Tibial nerve (tissue), 4 donors: ENCODE data around the gene SNX18. TPM values are rescaled to one million over a fixed set of nuclear protein-coding genes. Genes with fewer than 3 reads are reported as not detected.

ENCODE experiments used
- DNase-seq, 2 donors: peaks; one replicate each; pipeline ENCODE4 v3.0.0-alpha.2; 2019; ENCODE audit warnings: low spot score in 2 of 2
- H3K27ac ChIP-seq, 4 donors: fragments of 200-600 bp; sonication (generic) in 3 of 4; one replicate each; pipeline ENCODE4 v1.5.1; 2017 to 2019; ENCODE audit warnings: mild to moderate bottlenecking in 1 of 4
- H3K27me3 ChIP-seq, 2 donors: fragments of 200-600 bp; sonication (generic) in 1 of 2; one replicate each; pipeline versions ENCODE4 v1.5.1 to v1.6.0; 2017 to 2019
- H3K36me3 ChIP-seq, 3 donors: fragments of 200-600 bp; sonication (generic); one replicate each; pipeline ENCODE4 v1.5.1; 2018 to 2019
- H3K4me1 ChIP-seq, 4 donors: fragments of 200-600 bp; sonication (generic) in 3 of 4; one replicate each; pipeline ENCODE4 v1.5.1; 2017 to 2019
- H3K4me3 ChIP-seq, 4 donors: fragments of 200-600 bp; sonication (generic) in 3 of 4; one replicate each; pipeline ENCODE4 v1.5.1; 2017 to 2019; ENCODE audit warnings: mild to moderate bottlenecking in 1 of 4, moderate library complexity in 1 of 4
- H3K9me3 ChIP-seq, 4 donors: fragments of 200-600 bp; sonication (generic) in 3 of 4; one replicate each; pipeline ENCODE4 v1.5.1; 2017 to 2019
- EP300 ChIP-seq, 2 donors: sonication (generic); formaldehyde crosslinking; IDR thresholded peaks; one replicate each; pipeline ENCODE4 v1.6.1; 2017; ENCODE audit warnings: antibody characterized with exemption in 2 of 2, mild to moderate bottlenecking in 1 of 2
- POLR2A ChIP-seq, 2 donors: fragments of 450-650 bp; IDR thresholded peaks; one replicate each; pipeline ENCODE4 v1.6.1; 2017; ENCODE audit warnings: antibody characterized with exemption in 2 of 2, mild to moderate bottlenecking in 2 of 2, moderate library complexity in 2 of 2
- WGBS, 2 donors: methylation state at CpG; one replicate each; pipeline ENCODE4 v1.1.5; 2018; 5-methylcytosine and 5-hydroxymethylcytosine counted together
- total RNA-seq, 4 donors: library from RNA; depleted of rRNA; stranded (reverse); fragments of >200 nt; gene quantifications; one replicate each; pipeline ENCODE4 v1.1.0, GENCODE V29; 2016
- TF ChIP-seq, protein P1 (sequence below), 5 experiments: fragments of 200-600 bp in 3 of 5; fragments of 450-650 bp in 2 of 5; sonication (generic) in 3 of 5; IDR thresholded peaks; one replicate each; pipeline ENCODE4 v1.5.1; 2016 to 2019; ENCODE audit warnings: antibody characterized with exemption in 5 of 5, mild to moderate bottlenecking in 3 of 5, moderate library complexity in 2 of 5

The SNX18 gene, protein sequence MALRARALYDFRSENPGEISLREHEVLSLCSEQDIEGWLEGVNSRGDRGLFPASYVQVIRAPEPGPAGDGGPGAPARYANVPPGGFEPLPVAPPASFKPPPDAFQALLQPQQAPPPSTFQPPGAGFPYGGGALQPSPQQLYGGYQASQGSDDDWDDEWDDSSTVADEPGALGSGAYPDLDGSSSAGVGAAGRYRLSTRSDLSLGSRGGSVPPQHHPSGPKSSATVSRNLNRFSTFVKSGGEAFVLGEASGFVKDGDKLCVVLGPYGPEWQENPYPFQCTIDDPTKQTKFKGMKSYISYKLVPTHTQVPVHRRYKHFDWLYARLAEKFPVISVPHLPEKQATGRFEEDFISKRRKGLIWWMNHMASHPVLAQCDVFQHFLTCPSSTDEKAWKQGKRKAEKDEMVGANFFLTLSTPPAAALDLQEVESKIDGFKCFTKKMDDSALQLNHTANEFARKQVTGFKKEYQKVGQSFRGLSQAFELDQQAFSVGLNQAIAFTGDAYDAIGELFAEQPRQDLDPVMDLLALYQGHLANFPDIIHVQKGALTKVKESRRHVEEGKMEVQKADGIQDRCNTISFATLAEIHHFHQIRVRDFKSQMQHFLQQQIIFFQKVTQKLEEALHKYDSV
- total RNA-seq, result 10 to 100 TPM; 39.3 to 61.5 (median 45.6) TPM

- WGBS, 2 donors, result 0% methylated on average over 29 to 73 of the region's 88 CpGs
- H3K4me3 ChIP-seq, result peak within 1 kb of the TSS; percentile 68 to 98 (median 78)
- peak; percentile 78 to 79 for DNase-seq
- no peaks in the 10 kb centered on the region for H3K27me3 ChIP-seq
- no peaks in the 10 kb centered on the region for H3K36me3 ChIP-seq
- H3K27ac ChIP-seq, result peak within 1 kb of the TSS; percentile 66 to 93 (median 90)
- TF ChIP-seq POLR2A (IDR thresholded peaks at IDR 0.05) (peak; percentile 79 to 83), EP300 (IDR thresholded peaks at IDR 0.05) (peak in 1 of 2 donors; percentile 78)
- TF ChIP-seq, protein P1, sequence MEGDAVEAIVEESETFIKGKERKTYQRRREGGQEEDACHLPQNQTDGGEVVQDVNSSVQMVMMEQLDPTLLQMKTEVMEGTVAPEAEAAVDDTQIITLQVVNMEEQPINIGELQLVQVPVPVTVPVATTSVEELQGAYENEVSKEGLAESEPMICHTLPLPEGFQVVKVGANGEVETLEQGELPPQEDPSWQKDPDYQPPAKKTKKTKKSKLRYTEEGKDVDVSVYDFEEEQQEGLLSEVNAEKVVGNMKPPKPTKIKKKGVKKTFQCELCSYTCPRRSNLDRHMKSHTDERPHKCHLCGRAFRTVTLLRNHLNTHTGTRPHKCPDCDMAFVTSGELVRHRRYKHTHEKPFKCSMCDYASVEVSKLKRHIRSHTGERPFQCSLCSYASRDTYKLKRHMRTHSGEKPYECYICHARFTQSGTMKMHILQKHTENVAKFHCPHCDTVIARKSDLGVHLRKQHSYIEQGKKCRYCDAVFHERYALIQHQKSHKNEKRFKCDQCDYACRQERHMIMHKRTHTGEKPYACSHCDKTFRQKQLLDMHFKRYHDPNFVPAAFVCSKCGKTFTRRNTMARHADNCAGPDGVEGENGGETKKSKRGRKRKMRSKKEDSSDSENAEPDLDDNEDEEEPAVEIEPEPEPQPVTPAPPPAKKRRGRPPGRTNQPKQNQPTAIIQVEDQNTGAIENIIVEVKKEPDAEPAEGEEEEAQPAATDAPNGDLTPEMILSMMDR (IDR thresholded peaks at IDR 0.05), result peak; percentile 97 to 99 (median 99)
- H3K4me1 ChIP-seq, result peaks cover 0 to 66% (median 35%) of the 10 kb centered on the region in 4 donors
- H3K9me3 ChIP-seq, result no peaks in the 10 kb centered on the region
Observed at GRCh38 chr5:54517512-54518145, at the start of gene SNX18. Gene SNX18, plus strand, starts transcription at chr5:54517759. Its CDS starts 194 bp downstream, at chr5:54517953.

DNA sequence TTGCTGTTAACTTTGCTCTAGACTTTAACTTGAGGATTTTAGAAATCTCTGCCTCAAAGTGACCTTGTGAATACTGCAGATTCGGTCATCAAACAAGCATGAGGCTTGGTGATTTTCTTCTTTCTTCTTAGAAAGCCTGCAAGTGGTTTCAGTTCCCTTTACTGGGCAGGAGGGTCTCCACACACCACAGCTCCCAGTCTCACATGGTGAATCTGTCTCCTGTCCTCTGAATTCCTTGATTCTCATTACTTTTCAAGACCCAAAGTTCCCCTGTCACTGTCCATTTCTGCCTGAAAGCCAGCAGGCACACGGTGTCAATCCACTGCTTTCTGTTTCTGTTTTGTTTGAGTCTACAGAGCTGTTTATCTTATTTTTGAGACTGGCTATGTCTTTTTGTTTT is 47.9 kb upstream of the SNX18 start:
- H3K27me3 ChIP-seq, result no peaks in the 10 kb centered on the region
- no peaks in the 10 kb centered on the region for H3K9me3 ChIP-seq
- H3K27ac ChIP-seq, result peak overlapping the region in 2 of 4 donors; percentile 20 to 51
- peak overlapping the region in 2 of 4 donors; percentile 5 to 16 for H3K4me3 ChIP-seq
- H3K4me1 ChIP-seq, result peaks cover 0 to 13% (median 4%) of the 10 kb centered on the region in 4 donors
- no peak for DNase-seq
- no peaks in the 10 kb centered on the region for H3K36me3 ChIP-seq
- TF ChIP-seq, protein P1 (IDR thresholded peaks at IDR 0.05), result no peak
- TF ChIP-seq POLR2A (IDR thresholded peaks at IDR 0.05) (no peak), EP300 (IDR thresholded peaks at IDR 0.05) (no peak)
- WGBS, 2 donors, result 23 to 24% methylated on average over 2 of the region's 2 CpGs

DNA sequence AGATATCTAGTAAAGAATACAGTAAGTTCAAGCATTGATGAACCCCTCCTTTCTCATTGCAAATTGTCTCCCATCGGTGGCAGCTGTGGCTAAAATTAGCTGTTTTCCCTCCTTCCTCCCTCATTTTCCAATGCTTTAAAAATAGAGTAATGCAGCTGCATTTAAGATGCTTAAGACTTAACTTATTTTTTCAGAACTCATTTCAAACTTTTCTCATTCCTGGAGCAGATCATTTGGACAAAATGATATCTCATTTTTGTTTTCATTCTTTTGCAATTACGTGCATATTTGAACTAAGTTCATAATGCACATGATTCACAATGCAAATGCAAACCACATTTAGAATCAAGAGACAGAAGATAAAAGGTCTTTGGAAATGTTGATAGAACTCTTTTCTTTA is 47.4 kb upstream of the SNX18 start:
- DNase-seq, result no peak
- WGBS, 2 donors, result 22 to 24% methylated on average over 2 of the region's 2 CpGs

GRCh38 chr5:54470677-54471076 is 46.9 kb upstream of the SNX18 start:
- WGBS, 2 donors, result 11 to 24% methylated on average over 1 of the region's 1 CpG
- H3K27ac ChIP-seq, result no peak overlapping the region

More for the DNA sequence above, 47.4 kb upstream of the SNX18 start:
- Histone ChIP-seq H3K4me3 (peak overlapping the region in 2 of 4 donors; percentile 5 to 16), H3K27me3 (no peaks in the 10 kb centered on the region), H3K36me3 (no peaks in the 10 kb centered on the region), H3K4me1 (peaks cover 0 to 13% (median 4%) of the 10 kb centered on the region in 4 donors), H3K27ac (peak overlapping the region in 1 of 4 donors; percentile 20), H3K9me3 (no peaks in the 10 kb centered on the region)
- TF ChIP-seq POLR2A (IDR thresholded peaks at IDR 0.05) (no peak), EP300 (IDR thresholded peaks at IDR 0.05) (no peak)
- TF ChIP-seq, protein P1 (IDR thresholded peaks at IDR 0.05), result no peak

More at GRCh38 chr5:54470677-54471076, 46.9 kb upstream of the SNX18 start:
- TF ChIP-seq EP300 (IDR thresholded peaks at IDR 0.05) (no peak), POLR2A (IDR thresholded peaks at IDR 0.05) (no peak)
- TF ChIP-seq, protein P1 (IDR thresholded peaks at IDR 0.05), result no peak
- H3K9me3 ChIP-seq, result no peaks in the 10 kb centered on the region
- H3K27me3 ChIP-seq, result no peaks in the 10 kb centered on the region
- DNase-seq, result no peak
- no peaks in the 10 kb centered on the region for H3K36me3 ChIP-seq
- no peak overlapping the region for H3K4me3 ChIP-seq
- H3K4me1 ChIP-seq, result peaks cover 0 to 13% (median 4%) of the 10 kb centered on the region in 4 donors
